Coronary artery (tissue), 2 donors: ENCODE results near the gene CFLAR.
"Not testable (repeated sequence)": the region's sequence is repeated elsewhere in the genome, so short reads cannot be mapped to it uniquely, and the experiment has no call there.

Source experiments
- DNase-seq: peaks from one replicate; pipeline ENCODE4 v3.0.0-alpha.2; 2017; ENCODE audit warnings: low spot score
- H3K27ac ChIP-seq, 2 donors: fragments of 200-600 bp; sonication (generic); one replicate each; pipeline ENCODE4 v1.5.1; 2016 to 2019
- H3K4me3 ChIP-seq: fragments of 200-600 bp; sonication (generic); 2 replicates; pipeline ENCODE4 v1.5.1; 2016; ENCODE audit warnings: mild to moderate bottlenecking, moderate library complexity
- CTCF ChIP-seq: fragments of 200-600 bp; sonication (generic); IDR thresholded peaks from one replicate; pipeline ENCODE4 v1.5.1; 2019; ENCODE audit warnings: antibody characterized with exemption

The CFLAR gene

DNA sequence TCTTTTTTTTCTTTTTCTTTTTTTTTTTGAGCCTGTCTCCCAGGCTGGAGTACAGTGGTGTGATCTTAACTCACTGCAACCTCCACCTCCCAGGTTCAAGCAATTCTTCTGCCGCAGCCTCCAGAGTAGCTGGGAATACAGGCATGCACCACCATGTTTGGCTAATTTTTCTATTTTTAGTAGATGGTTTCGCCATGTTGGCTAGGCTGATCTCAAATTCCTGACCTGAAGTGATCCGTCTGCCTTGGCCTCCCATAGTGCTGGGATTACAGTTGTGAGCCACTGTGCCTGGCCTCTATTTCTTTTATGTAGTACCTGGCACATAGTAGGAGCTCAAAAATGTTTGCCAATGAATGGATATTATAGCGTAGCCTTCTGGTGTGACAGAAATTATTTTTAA lies 6.8 kb upstream of the CFLAR start:
- DNase-seq = no peak
- Histone ChIP-seq H3K4me3 (no peak overlapping the region), H3K27ac (no peak overlapping the region)
- TF ChIP-seq CTCF = no peak

- TF ChIP-seq CTCF = no peak
- DNase-seq = no peak
- no peak overlapping the region for H3K4me3 ChIP-seq
- no peak overlapping the region for H3K27ac ChIP-seq
Observed at GRCh38 chr2:201110615-201111014, 5.3 kb upstream of the CFLAR start.

DNA sequence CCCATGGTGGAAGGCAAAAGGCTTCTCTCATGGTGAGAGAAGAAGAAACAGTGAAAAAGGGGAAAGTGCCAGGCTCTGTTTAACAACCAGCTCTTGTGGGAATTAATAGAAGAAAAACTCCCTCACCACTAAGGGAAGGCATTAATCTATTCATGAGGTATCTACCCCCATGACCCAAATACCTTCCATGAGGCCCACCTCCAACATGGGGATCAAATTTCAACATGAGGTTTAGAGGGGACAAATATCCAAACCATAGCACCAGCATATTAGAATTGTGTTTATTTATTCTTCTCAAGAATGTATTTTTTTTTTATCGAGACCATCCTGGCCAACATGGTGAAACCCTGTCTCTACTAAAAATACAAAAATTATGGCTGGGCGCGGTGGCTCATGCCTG lies 4.9 kb upstream of the CFLAR start:
- no peak for DNase-seq
- Histone ChIP-seq H3K4me3 (no peak overlapping the region), H3K27ac (no peak overlapping the region)
- TF ChIP-seq CTCF = no peak

DNA sequence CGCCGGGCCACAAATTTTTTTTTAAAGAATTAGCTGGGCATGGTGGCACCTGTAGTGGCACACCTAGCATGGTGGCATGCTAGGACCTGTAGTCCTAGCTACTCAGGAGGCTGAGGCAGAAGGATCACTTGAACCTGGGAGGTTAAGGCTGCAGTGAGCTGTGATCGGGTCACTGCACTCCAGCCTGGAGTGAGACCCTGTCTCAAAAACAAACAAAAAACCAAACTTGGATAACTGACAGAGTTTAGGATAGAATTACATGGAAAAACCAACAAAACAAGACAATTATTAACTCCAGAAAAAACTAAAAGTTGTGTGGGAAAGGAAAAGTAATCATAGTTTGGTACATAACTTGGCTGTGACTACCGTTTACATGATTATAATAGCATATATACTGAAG lies 1.6 kb upstream of the CFLAR start:
- no peak for DNase-seq
- no peak for TF ChIP-seq CTCF
- Histone ChIP-seq H3K4me3 (no peak overlapping the region), H3K27ac (no peak overlapping the region)

DNA sequence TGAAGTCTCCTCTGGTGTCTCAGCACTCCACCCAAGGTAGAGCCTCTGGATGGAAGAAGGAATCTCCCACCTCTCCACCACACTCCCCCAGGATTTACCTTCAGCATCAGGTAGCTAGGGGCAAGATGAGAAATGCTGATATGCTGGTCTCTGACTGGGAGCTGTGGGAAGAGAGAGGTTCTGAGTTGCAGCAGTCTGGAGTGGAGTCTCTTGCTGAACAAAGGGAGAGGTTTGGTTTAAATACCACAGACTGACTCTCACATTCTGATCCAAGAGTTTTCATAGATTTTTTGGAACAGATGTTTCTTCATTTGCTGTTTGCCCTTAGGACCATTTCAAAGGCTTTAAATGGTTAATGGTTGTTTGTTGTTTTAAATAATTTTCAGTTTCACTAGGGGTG lies 1.1 kb upstream of the CFLAR start:
- Histone ChIP-seq H3K4me3 (peak overlapping the region; percentile 86), H3K27ac (no peak overlapping the region)
- no peak for TF ChIP-seq CTCF
- no peak for DNase-seq

- no peak for TF ChIP-seq CTCF
- peak overlapping the region; percentile 86 for H3K4me3 ChIP-seq
- peak; percentile 87 for DNase-seq
- peak overlapping the region; percentile 93 to 98 for H3K27ac ChIP-seq
Observed at GRCh38 chr2:201116959-201117734, 1.2 kb downstream of the CFLAR start.

- Histone ChIP-seq H3K27ac (peak overlapping the region; percentile 93 to 98), H3K4me3 (peak overlapping the region; percentile 86)
- DNase-seq = not testable (repeated sequence)
Observed at GRCh38 chr2:201117735-201118094, 1.8 kb downstream of the CFLAR start.
